GM12878 (cell line): ENCODE measurements around the gene SERPINA6. TPM values are rescaled to one million over a fixed set of nuclear protein-coding genes. Genes with fewer than 3 reads are reported as not detected.

Experiments
- ATAC-seq: fragments of 200-7000 bp; cut with Tn5 transposase; 3 replicates; pipeline ENCODE4 v1.9.1; 2020; ENCODE audit warnings: mild to moderate bottlenecking, moderate library complexity
- BruUV-seq: library from RNA; stranded (reverse); fragments of 400-500 nt; replicated peaks from 2 replicates; lab custom pipeline; 2021; lab: Mats Ljungman, UMichigan
- CTCF ChIA-PET: fragments of 300-600 bp; sonication (Branson Sonifier 250); formaldehyde crosslinking; extraction: SDS; loops from one replicate; lab custom pipeline; 2021; ENCODE audit warnings: inconsistent platforms; lab: Yijun Ruan, JAX
- POLR2A ChIA-PET: fragments of 350-600 bp; formaldehyde crosslinking; extraction: SDS; loops from one replicate; lab custom pipeline; 2021; ENCODE audit warnings: inconsistent platforms; lab: Charles Lee
- RAD21 ChIA-PET: fragments of 300-600 bp; sonication (Branson Sonifier 250); formaldehyde crosslinking; loops from one replicate; lab custom pipeline; 2023; ENCODE audit warnings: antibody characterized with exemption; ENCODE audit not compliant: unreplicated experiment; lab: Charles Lee
- SMC1A ChIA-PET: fragments of 300-600 bp; sonication (Branson Sonifier 250); formaldehyde crosslinking; loops from one replicate; lab custom pipeline; 2023; ENCODE audit not compliant: unreplicated experiment, uncharacterized antibody; lab: Charles Lee
- DNase-seq: peaks from one replicate; pipeline ENCODE4 v3.0.0-alpha.2; 2011; ENCODE audit warnings: low read depth, low spot score
- FAIRE-seq: peaks from 3 replicates; lab custom pipeline; 2011; peaks lifted over from hg19 to GRCh38; lab: Jason Lieb, UNC
- H2AFZ ChIP-seq: 2 replicates; pipeline ENCODE4 v1.6.0; 2011; ENCODE audit warnings: low read depth, low read length, control low read depth; ENCODE audit not compliant: control insufficient read depth
- H3K27ac ChIP-seq: 2 replicates; pipeline ENCODE4 v1.5.1; 2011; ENCODE audit warnings: control low read depth; ENCODE audit not compliant: control insufficient read depth, insufficient read depth
- H3K27me3 ChIP-seq, 2 experiments: replicated peaks in 1 of 2; 2 replicates each; pipeline versions ENCODE4 v1.6.0 to v1.6.1; 2011; ENCODE audit warnings: low read length in 1 of 2; ENCODE audit not compliant: control insufficient read depth in 2 of 2, insufficient read depth in 2 of 2
- H3K36me3 ChIP-seq, 2 experiments: 2 replicates each; pipeline ENCODE4 v1.5.1; 2011; ENCODE audit warnings: low read length in 1 of 2; ENCODE audit not compliant: control insufficient read depth in 2 of 2, insufficient read depth in 2 of 2
- H3K4me1 ChIP-seq: 2 replicates; pipeline ENCODE4 v1.6.1; 2011; ENCODE audit warnings: mild to moderate bottlenecking, low read length, moderate library complexity, mixed read lengths; ENCODE audit not compliant: control insufficient read depth, insufficient read depth
- H3K4me2 ChIP-seq: 2 replicates; pipeline ENCODE4 v1.6.0; 2011; ENCODE audit warnings: control low read depth; ENCODE audit not compliant: control insufficient read depth, insufficient read depth
- H3K4me3 ChIP-seq: fragments of 200-600 bp; sonication (generic); 2 replicates; pipeline ENCODE4 v1.5.1; 2016
- H3K79me2 ChIP-seq: 2 replicates; pipeline ENCODE4 v1.6.0; 2011; ENCODE audit warnings: low read length; ENCODE audit not compliant: control insufficient read depth, insufficient read depth
- H3K9ac ChIP-seq: 2 replicates; pipeline ENCODE4 v1.8.0; 2011; ENCODE audit warnings: low read length, control low read depth, mixed read lengths; ENCODE audit not compliant: control insufficient read depth, insufficient read depth
- H3K9me3 ChIP-seq: replicated peaks from 3 replicates; pipeline ENCODE4 v1.5.1; 2011; ENCODE audit warnings: mild to moderate bottlenecking, low read length; ENCODE audit not compliant: control insufficient read depth, insufficient read depth
- H4K20me1 ChIP-seq: 2 replicates; pipeline ENCODE4 v1.6.0; 2011; ENCODE audit not compliant: control insufficient read depth, insufficient read depth
- BMI1 ChIP-seq: fragments of 450-650 bp; IDR thresholded peaks from 2 replicates; pipeline ENCODE4 v1.6.1; 2016; ENCODE audit warnings: mild to moderate bottlenecking, moderate library complexity, borderline replicate concordance
- FOXM1 ChIP-seq: IDR thresholded peaks from 2 replicates; pipeline ENCODE4 v1.6.1; 2012; ENCODE audit warnings: low read depth, mild to moderate bottlenecking, inconsistent platforms, low read length, moderate library complexity
- NKRF ChIP-seq: fragments of 450-650 bp; conservative IDR thresholded peaks from 2 replicates; pipeline ENCODE4 v1.6.1; 2017; ENCODE audit warnings: mild to moderate bottlenecking, moderate library complexity
- NRF1 ChIP-seq: conservative IDR thresholded peaks from 2 replicates; pipeline ENCODE4 v1.6.1; 2011; ENCODE audit warnings: mild to moderate bottlenecking, low read depth, low read length, improper control_type of control experiment
- POLR2AphosphoS5 ChIP-seq: IDR thresholded peaks from 2 replicates; pipeline ENCODE4 v1.6.1; 2011; ENCODE audit warnings: mild to moderate bottlenecking, low read length, inconsistent platforms
- RELB ChIP-seq: fragments of 450-650 bp; IDR thresholded peaks from 2 replicates; pipeline ENCODE4 v1.6.1; 2017; ENCODE audit warnings: low read depth, mild to moderate bottlenecking, moderate library complexity
- REST ChIP-seq: IDR thresholded peaks from 2 replicates; pipeline ENCODE4 v1.6.1; 2012; ENCODE audit warnings: mild to moderate bottlenecking, low read depth, low read length
- SREBF1 ChIP-seq: IDR thresholded peaks from 2 replicates; pipeline ENCODE4 v1.6.1; 2012; ENCODE audit warnings: mild to moderate bottlenecking, low read length
- TAF1 ChIP-seq: IDR thresholded peaks from 2 replicates; pipeline ENCODE4 v1.6.1; 2011; ENCODE audit warnings: mild to moderate bottlenecking, low read depth, low read length, borderline replicate concordance
- TCF12 ChIP-seq: IDR thresholded peaks from 2 replicates; pipeline ENCODE4 v1.6.1; 2011; ENCODE audit warnings: low read depth, mild to moderate bottlenecking, low read length
- ZSCAN29 ChIP-seq: fragments of 450-650 bp; IDR thresholded peaks from 2 replicates; pipeline ENCODE4 v1.6.1; 2017; ENCODE audit warnings: mild to moderate bottlenecking, moderate library complexity
- WGBS: methylation state at CpG from one replicate; pipeline ENCODE4 v1.1.6; 2016; ENCODE audit warnings: low lambda C conversion rate; ENCODE audit not compliant: insufficient replicate concordance, insufficient coverage; ENCODE audit errors: missing lambda C conversion rate; 5-methylcytosine and 5-hydroxymethylcytosine counted together
- in situ Hi-C: fragments of 300-500 bp; cut with MboI; formaldehyde crosslinking; loops from 9 replicates; pipeline ENCODE4 v1.14.3; 2018; ENCODE audit warnings: mixed read lengths
- intact Hi-C: fragments of 100-400 bp; cut with micrococcal nuclease; formaldehyde crosslinking; loops from one replicate; pipeline ENCODE4 v1.14.2; 2022; ENCODE audit not compliant: unreplicated experiment
- polyA plus RNA-seq, 11 experiments: library from polyadenylated mRNA; depleted of rRNA in 4 of 11; unstranded in 6 of 11; stranded (reverse) in 5 of 11; fragments of >200 nt; fragmentation: Nextera tagmentation in 4 of 11; fragmentation: Illumina TruSeq in 1 of 11; extraction: Ambion mirVana in 4 of 11; extraction: Trizol in 1 of 11; gene quantifications; 1 replicate in 1 of 11; 2 replicates in 10 of 11; pipeline versions ENCODE4 v1.2.1 to v1.2.3, GENCODE V29; 2011 to 2016; ENCODE audit warnings: inconsistent platforms in 2 of 11, missing spikeins in 2 of 11, low read depth in 1 of 11
- total RNA-seq, 4 experiments: library from RNA; depleted of rRNA in 3 of 4; stranded (reverse); fragments of >200 nt in 3 of 4; fragmentation: Illumina TruSeq in 1 of 4; extraction: Trizol in 1 of 4; gene quantifications; 2 replicates each; pipeline versions ENCODE4 v1.2.1 to v1.2.3, GENCODE V29; 2013 to 2021

The SERPINA6 gene
- total and polyA plus RNA-seq, 10 of the 15 experiments (the other 5 are each of a cell fraction or from before 2014, with no cell fraction given), result 0.11 to 0.27 (median 0.23) TPM; not detected in 7

GRCh38 chr14:94312481-94313246 is 10.5 kb downstream of the SERPINA6 start:
- ChIA-PET SMC1A (no interaction called here), POLR2A (no interaction called here), RAD21 (no interaction called here), CTCF (no interaction called here)
- no peaks in the 10 kb centered on the region for H3K79me2 ChIP-seq
- DNase-seq, result no peak
- in situ Hi-C loops (no loop called here), intact Hi-C loops (no loop called here)
- no peaks in the 10 kb centered on the region for H3K36me3 ChIP-seq
- no peak overlapping the region for H3K27ac ChIP-seq
- no peaks in the 10 kb centered on the region for H3K27me3 ChIP-seq
- H3K9ac ChIP-seq, result no peak overlapping the region
- no peaks in the 10 kb centered on the region for H4K20me1 ChIP-seq
- 50% methylated on average over 6 of the region's 6 CpGs for WGBS
- no peaks in the 10 kb centered on the region for H3K9me3 ChIP-seq
- BruUV-seq, result no TSS peak
- no peak overlapping the region for H3K4me3 ChIP-seq
- ATAC-seq, result no peak
- FAIRE-seq, result no peak
- no peaks in the 10 kb centered on the region for H3K4me1 ChIP-seq
- no peak overlapping the region for H3K4me2 ChIP-seq
- no peak for TF ChIP-seq NKRF
- TF ChIP-seq TAF1, result no peak
- no peak for TF ChIP-seq BMI1
- TF ChIP-seq SREBF1, result no peak
- TF ChIP-seq RELB, result no peak
- no peak for TF ChIP-seq FOXM1
- TF ChIP-seq POLR2AphosphoS5, result no peak
- no peak for TF ChIP-seq REST
- TF ChIP-seq TCF12, result no peak
- no peak for TF ChIP-seq ZSCAN29
- TF ChIP-seq NRF1, result no peak
- H2AFZ ChIP-seq, result no peak overlapping the region
